NCI-H748 treated with DMSO at 0.1 percent for 48 hours (cell line): Measurements from ENCODE around the gene MYO15B.

ENCODE experiments used
- DNase-seq: peaks from one replicate; lab custom pipeline; 2025; lab: John Stamatoyannopoulos, UW

Gene MYO15B

GRCh38 chr17:75666959-75667790 lies 79.6 kb downstream of the MYO15B start, which contains the start of the genes RECQL5 and SAP30BP:
RECQL5 (minus strand) TSS chr17:75667154; CDS start chr17:75666557, 597 bp downstream.
SAP30BP (plus strand) TSS chr17:75667338; CDS start chr17:75667373, 35 bp downstream.
- peak; percentile 86 for DNase-seq

- DNase-seq: no peak
Measured at GRCh38 chr17:75667825-75668224, 80.2 kb downstream of the MYO15B start.

DNA sequence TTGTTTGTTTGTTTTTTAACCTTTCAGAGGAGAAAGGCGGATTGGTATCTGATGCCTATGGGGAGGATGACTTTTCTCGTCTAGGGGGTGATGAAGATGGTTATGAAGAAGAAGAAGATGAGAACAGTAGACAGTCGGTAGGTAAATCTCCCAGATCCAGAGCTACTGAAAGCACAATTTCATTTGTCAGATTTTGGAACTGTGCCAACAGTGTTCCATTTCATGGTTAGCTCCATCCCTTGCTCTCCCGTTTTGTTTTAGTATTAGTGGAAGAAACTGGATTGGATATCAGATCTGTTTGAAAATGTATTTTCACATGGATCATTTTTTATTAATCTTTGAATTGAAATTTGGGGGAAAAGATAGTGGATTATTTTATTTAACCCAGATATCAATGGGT lies 80.9 kb downstream of the MYO15B start:
- no peak for DNase-seq

DNA sequence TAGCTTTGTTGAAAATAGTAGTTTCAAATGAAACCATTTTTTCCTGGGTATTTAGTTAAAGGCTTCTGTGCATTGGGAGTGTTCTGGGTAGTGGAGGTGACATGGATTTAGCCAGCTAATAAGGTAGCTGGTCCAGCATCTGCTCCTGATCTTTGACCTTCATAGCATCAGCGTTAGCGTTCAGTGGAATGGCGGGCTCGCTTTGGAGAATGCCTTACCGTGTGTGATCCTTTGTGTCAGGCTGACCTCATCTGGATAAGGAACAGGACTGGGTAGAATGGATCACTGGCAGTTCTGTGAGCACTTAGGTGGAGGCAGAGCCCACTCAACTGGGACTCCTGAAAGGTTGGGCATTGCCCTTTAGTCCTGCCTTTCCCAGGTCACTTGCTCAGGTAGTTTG lies 83.3 kb downstream of the MYO15B start:
- no peak for DNase-seq

- DNase-seq: no peak
Measured at GRCh38 chr17:75672011-75672410, 84.4 kb downstream of the MYO15B start.

DNA sequence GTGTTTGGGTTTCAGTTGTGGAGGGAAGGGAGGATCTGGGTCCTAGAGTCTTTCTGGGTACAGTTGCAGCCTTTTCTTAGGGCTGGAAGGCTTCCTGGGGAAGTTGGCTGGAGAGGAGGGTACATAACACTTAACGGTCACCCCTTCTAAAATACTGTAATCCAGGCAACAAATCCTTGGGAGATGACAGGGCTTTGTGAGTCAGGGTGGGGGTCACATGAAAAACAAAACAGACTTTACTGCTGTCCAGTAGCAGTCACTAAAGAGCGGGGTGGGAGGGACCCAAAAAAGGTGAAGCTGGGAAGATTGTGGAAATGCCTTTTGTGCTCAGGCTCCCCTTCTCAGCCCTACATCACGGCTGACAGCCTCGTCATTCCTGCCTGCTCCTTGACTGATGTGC lies 85.9 kb downstream of the MYO15B start:
- no peak for DNase-seq
